ENCODE measurements around the gene RBBP7.
"Not testable (repeated sequence)": the region's sequence is repeated elsewhere in the genome, so short reads cannot be mapped to it uniquely, and the experiment has no call there.

Gene RBBP7

GRCh38 chrX:16862829-16863228, 7.3 kb downstream of the RBBP7 start:
- DNase-seq (ENCODE audit: low read depth in 2 of 2) = no peak

- no peak for DNase-seq (ENCODE audit: low read depth in 2 of 2)
Measured at GRCh38 chrX:16856744-16857143, 13.4 kb downstream of the RBBP7 start.

- not testable (repeated sequence) for DNase-seq (ENCODE audit: low read depth in 2 of 2)
Measured at GRCh38 chrX:16856076-16856404, 14.1 kb downstream of the RBBP7 start.

- no peak for DNase-seq (ENCODE audit: low read depth in 2 of 2)
Measured at GRCh38 chrX:16855363-16856075, 14.6 kb downstream of the RBBP7 start.

GRCh38 chrX:16853537-16853936, 16.6 kb downstream of the RBBP7 start:
- DNase-seq (ENCODE audit: low read depth in 2 of 2) = no peak

GRCh38 chrX:16852617-16853179, 17.5 kb downstream of the RBBP7 start:
- DNase-seq (ENCODE audit: low read depth in 2 of 2) = no peak

GRCh38 chrX:16851827-16852226, 18.3 kb downstream of the RBBP7 start:
- no peak for DNase-seq (ENCODE audit: low read depth in 2 of 2)

GRCh38 chrX:16851421-16851820, 18.7 kb downstream of the RBBP7 start:
- no peak for DNase-seq (ENCODE audit: low read depth in 2 of 2)

- DNase-seq (ENCODE audit: low read depth in 2 of 2) = no peak
Measured at GRCh38 chrX:16848541-16848940, 21.6 kb downstream of the RBBP7 start.

GRCh38 chrX:16845686-16846085, 24.5 kb downstream of the RBBP7 start:
- no peak for DNase-seq (ENCODE audit: low read depth in 2 of 2)

- no peak for DNase-seq (ENCODE audit: low read depth in 2 of 2)
Measured at GRCh38 chrX:16843208-16843909, 26.8 kb downstream of the RBBP7 start.

GRCh38 chrX:16842684-16843083, 27.5 kb downstream of the RBBP7 start:
- no peak for DNase-seq (ENCODE audit: low read depth in 2 of 2)

- DNase-seq (ENCODE audit: low read depth in 2 of 2) = no peak
Measured at GRCh38 chrX:16839852-16840460, 30.2 kb downstream of the RBBP7 start.

GRCh38 chrX:16839219-16839851, 30.8 kb downstream of the RBBP7 start:
- no peak for DNase-seq (ENCODE audit: low read depth in 2 of 2)

GRCh38 chrX:16838202-16839066, 31.7 kb downstream of the RBBP7 start:
- DNase-seq (ENCODE audit: low read depth in 2 of 2) = no peak

- no peak for DNase-seq (ENCODE audit: low read depth in 2 of 2)
Measured at GRCh38 chrX:16836371-16836770, 33.8 kb downstream of the RBBP7 start.

- DNase-seq (ENCODE audit: low read depth in 2 of 2) = no peak
Measured at GRCh38 chrX:16834806-16835205, 35.4 kb downstream of the RBBP7 start.

- DNase-seq (ENCODE audit: low read depth in 2 of 2) = no peak
Measured at GRCh38 chrX:16832301-16832700, 37.9 kb downstream of the RBBP7 start.

GRCh38 chrX:16828124-16828908, 41.8 kb downstream of the RBBP7 start:
- peak in 1 of 2 experiments; percentile 42 for DNase-seq (ENCODE audit: low read depth in 2 of 2)

- DNase-seq (ENCODE audit: low read depth in 2 of 2) = no peak
Measured at GRCh38 chrX:16827225-16827624, 42.9 kb downstream of the RBBP7 start.

- no peak for DNase-seq (ENCODE audit: low read depth in 2 of 2)
Measured at GRCh38 chrX:16826207-16826606, 44.0 kb downstream of the RBBP7 start.

All from fibroblast of skin of left quadriceps (primary cell).